GM18499 (cell line): ENCODE results near the gene TENM3.

ENCODE experiments used
- ATAC-seq: cut with Tn5 transposase; IDR thresholded peaks from one replicate; pipeline ENCODE4 v1.9.1; 2021; ENCODE audit warnings: moderate number of reproducible peaks; ENCODE audit not compliant: insufficient read depth, unreplicated experiment

The TENM3 gene

DNA sequence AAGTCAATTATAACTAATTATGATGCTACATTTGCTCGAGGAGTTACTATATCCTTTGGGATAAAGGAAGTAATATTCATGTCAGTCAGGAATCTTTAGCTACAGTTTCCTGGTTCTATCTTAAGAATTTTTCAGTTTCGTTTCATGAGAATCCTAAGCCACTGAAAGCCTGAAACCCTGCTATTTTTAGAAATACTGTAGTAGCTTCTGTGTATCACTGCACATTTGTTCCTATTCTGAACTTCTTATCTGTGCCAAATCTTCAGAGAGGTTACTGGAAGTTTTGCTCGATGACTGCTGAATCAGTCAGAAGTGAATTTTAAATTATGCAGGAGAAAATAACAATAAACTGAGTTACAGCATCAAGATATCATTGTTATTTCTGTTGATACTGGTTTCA lies 249.2 kb downstream of the TENM3 start:
- no peak for ATAC-seq

DNA sequence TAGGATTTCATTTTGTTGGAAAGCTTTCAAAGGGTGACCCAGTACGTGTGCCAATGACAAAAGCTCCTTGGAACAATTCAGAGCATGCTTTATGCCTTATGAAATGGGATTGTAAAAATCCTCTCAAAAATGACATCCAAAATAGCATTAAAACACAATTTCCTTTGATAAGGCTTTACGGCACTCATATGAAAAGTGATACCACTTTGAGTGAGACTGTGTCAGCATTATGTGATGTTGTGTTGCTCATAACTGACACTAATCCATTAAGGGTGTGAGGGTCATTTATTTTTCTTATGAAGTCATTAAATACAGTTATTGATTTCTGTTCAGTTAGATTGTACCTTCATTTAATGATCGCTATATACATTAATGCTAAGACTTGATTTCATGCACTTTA lies 250.2 kb downstream of the TENM3 start:
- no peak for ATAC-seq

DNA sequence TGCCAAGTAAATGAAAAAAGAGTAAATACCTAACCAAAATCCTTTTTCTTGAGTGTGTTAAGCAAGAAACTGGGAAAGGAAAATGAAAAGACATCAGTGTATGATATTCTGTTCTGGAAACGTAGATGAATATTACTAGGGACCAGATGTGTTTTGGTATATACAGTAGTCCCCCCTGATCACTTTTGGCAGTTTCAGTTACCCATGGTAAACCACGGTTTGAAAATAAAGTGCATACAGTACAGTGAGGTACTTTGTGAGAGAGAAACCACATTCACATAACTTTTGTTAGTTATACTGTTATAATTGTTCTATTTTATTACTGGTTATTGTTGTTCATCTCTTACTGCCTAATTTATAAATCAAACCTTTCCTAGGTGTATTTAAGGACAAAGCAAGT lies 250.9 kb downstream of the TENM3 start:
- peak; percentile 47 for ATAC-seq

DNA sequence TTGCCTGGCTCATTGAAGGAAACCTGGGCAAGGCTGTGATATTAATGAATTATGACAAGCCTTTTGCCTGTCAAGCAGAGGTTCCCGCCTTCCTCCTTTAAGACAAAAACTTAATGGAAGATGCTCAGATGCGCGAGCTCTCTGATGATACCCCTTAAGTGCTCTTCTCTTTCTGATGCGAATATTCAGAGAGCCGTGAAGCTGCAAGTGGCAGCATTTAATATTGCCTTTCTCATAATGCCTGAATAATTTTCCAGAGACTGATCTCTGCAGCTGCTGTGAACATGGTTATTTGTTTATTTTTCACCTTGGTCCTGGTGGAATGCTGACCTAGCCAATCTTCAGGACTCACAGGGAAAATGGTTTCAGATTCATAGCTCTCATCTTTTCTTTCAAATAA lies 251.8 kb downstream of the TENM3 start:
- ATAC-seq: no peak

DNA sequence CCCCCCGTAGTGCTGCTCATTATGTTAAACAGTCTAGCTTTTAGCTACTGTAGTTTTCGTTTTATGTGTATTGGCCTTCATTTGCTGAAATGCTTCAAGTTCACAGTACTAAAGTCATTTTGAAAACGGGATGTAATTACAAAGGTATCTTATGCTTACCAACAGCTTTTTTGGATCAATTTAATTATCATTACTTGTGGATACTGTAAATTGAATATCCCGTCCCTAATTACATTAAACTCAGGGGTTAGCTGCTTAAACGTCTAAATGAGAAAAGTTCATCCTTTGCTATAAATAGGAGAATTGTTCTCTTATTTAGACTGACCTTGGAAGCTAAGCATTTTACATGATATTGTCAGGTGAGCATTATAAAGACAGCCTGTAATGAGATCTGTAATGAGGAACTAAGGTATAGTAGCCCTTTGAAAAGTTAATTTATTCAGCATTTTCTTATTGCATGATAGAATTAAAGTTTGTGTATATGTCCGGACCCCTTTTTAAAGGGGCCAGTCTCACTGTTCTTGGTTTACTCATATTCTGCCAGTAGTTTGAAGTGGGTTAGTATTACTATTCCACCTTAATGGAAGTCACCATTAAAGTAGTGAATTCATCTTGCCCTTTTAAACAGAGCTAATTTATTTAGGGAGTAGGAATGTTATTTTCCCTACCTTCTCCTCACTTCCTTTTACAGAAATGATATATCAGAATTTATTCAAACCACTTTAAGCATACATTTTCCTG lies 252.6 kb downstream of the TENM3 start:
- ATAC-seq: no peak

DNA sequence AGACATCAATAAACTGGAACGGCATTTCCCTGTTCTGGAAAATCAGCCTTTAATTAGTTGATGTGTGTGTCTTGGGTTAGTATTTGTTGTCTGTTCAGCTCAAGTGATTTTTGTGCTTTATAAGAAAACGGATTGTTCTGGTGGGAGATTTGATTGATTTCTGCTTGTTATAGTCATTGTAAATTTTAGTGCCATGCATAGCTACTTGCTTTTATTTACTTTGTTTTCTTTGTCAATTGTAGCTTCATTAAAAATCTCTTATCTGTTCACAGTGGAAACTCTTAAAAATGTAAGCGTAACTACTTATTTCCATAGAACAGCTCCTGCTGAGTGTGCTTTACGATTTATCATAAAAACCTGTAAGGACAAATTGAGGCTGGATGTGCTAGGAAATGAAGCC lies 253.2 kb downstream of the TENM3 start:
- no peak for ATAC-seq

DNA sequence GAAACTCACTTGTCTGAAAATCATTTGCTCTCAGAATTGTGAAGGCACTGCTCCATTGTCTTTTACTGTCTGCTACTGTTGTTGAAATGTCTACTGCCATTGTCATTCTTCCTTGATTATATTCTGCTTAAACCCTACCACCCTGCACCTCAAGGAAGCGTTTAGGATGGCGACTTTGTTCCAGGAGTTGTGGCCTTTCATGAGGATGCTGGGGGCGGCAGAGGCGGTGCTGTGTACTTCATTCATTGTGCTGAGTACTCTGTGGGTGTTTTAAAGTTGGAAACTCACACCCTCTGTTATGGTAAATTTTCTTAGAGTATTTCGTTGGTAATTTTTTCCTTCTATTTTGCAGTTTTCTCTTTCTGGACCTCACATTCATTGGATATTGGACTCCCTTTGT lies 258.9 kb downstream of the TENM3 start:
- ATAC-seq: no peak

DNA sequence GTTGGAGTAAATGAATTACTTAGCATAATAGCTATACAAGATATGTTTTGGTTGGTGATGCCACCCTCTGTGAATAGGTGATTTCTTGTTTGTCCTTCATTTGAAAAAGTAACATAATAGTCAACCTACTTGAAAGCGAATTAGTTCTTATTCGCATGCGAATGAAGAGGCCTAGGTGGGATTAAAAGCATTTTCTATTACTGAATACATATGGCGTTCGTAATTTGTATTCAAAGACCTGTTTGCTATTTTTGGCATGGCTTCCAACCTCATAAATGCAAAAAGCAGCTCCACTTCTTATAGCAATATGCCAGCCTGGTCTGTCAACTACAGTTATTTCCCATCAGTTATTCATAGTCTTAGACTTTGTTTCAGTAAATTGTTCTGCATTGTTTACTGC lies 261.3 kb downstream of the TENM3 start:
- no peak for ATAC-seq

DNA sequence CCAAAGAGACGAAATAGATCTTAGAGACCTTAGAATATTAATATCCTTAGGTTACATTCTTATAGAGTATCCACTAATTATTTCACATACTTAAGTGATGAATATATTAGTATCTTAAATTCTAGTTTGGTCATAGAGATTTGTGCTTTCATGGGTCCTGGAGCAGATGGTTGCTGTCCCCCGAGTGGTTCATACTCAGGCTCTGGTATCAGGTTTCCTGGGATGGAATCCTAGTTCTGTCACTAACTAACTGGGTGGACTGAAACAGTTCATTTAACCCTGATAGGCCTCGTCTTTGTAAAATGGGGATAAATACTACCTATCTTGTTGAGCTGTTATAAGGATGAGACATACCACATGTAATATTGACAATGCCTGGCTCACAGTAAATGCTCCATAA lies 264.6 kb downstream of the TENM3 start:
- no peak for ATAC-seq

DNA sequence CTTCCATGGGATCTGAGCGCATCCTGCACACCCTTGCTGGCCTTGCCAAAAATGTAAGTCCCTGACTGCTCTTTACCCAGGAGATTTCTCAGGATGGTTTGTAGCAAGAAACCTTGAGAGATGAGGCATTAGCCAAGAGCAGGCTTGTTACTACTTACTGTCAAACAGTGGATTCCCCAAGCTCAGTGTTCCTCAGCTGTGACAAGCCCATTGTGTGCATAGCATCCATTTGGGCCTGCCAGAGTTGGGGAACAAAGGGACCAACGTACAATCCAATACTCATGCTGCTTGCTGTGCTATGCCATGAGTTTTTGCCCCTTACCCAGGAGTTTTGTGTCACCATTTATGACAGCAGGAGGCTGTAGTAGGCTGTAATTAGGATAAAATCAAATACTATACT lies 267.6 kb downstream of the TENM3 start:
- ATAC-seq: no peak

DNA sequence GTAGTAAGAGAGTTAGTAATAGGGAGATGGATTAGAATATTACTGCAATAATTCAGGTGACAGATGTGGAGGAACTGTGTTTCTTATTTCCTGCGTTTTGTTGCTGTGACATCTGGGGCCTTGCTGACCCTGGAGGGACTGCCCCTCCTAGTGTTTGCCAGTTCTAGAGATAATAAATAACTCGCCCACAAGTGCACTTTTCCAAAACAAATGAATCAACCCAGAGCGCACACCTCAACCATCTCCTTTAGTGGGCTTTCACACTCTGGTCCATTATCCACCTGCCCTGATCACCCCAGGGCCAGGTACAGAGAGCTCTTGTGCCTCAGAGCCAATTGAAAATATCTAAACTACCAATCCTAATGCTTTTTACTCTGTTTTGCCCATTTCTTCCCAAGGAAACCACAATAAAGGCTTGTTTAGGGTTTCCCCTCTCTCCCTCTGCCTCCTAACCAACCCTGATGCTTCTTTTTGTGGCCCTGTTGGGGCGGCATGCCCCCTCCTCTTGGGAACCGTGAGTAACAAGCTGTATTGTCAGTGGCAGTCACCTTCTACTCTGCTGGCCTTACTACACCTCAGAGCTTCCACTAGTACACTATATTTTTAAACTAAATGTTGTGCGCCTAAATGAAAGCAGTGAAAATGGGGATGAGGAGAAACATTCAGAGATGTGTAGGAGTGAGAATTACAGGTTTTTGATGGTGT lies 270.5 kb downstream of the TENM3 start:
- peak; percentile 60 for ATAC-seq

DNA sequence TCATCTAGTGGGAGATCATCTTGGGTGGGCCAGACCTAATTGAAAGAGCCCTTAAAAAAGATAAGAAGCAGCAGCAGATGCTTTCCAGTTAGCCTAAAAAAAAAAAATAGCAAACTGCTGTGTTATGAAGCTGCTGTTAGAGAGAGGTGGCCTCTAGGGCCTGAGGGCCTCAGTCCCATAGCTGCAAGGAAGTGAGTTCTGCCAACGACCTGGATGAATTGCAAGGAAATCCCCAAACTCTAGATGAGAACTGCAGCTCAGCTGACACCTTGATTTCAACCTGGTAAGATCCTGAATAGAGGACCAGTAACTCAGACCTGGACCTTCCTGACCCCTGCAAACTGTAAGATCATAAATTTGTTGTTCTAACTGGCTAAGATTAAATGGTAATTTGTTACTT lies 275.2 kb downstream of the TENM3 start:
- no peak for ATAC-seq

DNA sequence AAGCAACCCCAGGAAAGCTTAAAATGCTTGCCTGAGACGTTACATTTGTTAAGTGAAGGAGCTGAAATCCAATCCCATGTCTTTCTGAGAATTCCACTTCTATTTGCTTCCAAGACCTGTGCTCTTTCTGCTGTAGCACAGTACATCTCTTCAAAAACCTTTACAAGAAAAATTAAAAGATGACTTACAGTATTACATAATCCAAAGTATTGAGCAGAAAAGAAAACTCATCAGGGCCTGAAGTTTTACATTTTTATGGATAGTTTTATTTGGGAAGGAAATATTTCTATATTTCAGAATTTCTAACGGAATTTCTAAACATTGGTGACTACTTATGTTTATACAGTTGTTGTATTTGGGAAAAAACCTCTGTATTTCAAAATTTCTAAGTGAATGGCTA lies 276.3 kb downstream of the TENM3 start:
- ATAC-seq: no peak

DNA sequence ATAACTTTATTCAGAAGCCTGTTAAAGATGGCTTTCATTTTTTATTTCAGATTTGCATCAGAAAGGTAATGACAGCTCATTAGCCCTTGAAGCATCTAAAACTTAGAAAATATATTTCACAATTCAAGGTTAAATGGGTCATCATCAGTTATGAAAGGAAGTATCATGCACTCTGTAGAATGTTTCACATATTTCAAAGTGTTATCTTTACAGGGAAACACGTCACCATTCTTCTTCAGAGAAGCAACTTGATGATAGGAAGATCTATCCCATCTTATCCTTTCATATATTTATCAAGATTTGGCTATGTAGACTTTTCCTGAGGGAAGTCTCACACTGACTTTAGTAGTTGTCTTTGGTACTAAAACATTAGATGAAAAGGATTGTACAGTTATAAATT lies 277.8 kb downstream of the TENM3 start:
- ATAC-seq: no peak

DNA sequence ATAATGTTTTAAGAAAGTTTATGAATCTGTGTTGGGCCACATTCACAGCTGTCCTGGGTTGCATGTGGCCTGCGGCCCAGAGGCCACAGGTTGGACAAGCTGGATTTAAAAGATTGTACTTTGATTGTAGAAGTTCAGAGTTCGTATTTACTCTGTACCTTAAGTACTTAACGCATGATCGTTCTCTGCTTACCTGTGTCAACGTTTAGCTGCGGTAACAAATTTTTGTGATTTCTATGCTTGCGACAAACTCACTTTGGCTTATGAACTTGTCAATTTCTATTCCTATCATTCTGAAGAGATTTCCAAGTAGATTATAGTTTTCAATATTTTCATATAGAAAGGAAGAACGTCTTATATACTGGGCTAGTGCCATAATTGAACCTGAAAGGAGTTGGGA lies 285.6 kb downstream of the TENM3 start:
- no peak for ATAC-seq

DNA sequence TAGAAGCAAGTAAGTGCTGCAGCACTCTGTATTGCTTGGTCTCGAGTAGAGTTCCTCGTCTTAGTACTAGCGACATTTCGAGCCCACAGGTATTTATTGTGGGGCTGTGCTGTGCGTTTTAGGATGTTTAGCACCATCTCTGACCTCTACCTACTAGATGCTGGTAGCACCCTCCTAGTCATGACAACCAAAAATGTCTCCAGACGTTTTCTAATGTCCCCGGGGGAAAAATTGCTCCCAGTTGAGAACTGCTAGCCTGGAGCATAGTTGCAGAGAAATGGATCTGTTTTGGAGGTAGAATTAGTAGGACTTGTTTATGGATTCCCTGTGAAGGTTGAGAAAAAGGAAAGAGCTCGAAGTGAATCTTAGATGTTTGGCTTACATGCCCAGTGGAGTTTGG lies 287.2 kb downstream of the TENM3 start:
- no peak for ATAC-seq

DNA sequence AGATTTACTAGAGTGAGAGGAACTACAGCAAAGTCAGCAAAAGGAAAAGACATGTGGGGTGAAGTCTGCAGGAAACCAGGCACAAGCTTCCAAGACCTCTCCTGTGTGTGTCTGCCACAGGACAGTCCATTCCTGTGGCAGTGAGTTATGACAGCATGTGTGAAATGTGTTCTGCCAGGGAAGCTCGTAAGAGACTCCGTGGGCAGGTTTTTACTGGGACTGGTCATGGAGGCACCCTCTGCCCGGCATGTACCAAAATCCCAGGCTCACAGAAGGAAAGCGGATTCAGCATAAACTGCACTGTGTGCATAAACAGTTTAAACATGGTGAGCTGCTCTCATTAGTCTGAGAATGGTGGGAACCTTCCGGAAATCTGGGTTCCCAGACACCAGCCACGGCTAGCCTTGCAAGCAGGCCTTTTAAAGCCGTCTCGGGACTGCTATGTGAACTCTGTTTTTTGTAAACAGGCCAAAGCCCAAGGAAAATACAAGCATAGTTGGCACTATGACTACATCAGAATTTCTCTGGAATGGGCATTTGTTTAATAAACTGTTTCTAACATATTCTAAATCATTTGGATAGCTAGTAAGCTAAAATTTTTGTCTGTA lies 288.5 kb downstream of the TENM3 start:
- no peak for ATAC-seq

DNA sequence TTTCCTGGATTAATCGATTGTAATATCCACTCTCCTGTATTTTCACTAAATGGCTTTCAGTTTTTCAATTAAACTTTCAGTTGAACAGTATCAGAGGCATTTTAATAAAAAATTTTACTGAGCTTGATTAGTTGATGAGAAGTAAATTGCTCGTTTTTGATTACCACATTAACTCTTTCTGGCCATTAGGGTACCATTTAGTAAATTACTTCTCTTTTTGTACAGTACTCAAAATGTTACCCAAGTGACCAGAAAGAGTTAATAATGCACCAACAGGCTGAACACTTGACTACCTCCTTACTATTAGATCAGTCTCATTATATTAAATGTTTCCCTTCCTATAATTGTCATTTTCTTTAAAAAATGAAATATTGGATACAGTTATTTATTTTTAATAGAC lies 289.2 kb downstream of the TENM3 start:
- no peak for ATAC-seq

DNA sequence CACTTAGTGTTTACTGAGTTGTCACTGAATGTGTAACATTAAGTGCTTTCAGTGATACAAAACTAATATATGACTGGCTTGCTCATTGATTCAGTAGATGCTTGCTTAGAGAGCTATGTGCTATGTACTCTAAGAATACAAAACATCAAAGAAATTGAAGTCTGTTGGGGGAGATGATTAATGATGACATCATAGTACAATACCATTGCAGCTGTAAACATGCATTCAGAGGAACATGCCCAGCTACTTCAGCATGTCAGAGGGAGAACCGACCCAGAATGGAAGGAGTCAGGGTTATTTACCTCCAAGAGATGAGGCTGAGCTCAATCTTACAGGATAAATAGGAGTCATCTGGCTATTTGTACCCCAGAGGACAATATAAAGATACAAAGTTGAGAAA lies 290.8 kb downstream of the TENM3 start:
- no peak for ATAC-seq

DNA sequence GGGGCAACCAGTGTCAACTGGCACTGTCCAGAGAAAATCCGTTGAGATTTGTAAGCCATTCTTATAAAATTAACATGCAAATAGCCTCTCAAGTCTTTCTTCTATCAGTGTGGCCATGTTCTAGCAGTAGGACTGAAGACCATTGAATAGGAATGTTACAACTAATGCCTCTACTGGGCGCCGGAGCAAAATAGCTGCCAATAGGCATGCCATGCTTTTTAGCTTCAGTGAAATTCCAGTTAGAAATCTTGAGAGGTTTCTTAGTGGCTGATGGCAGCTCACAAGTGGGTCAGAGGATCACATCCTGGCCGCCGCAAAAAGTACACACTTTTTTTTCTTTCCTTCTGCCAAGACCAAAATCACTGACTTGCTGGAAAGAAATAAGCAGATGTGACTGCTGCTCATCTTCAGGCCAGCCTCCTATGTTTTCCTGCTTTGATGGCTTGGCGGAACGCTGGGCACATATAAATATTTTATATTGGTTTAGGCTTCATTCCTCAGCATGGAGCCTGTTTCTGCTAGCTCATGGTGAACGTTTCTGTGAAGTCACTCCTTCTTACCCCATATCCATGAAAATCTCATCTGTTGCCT lies 293.1 kb downstream of the TENM3 start:
- ATAC-seq: no peak

DNA sequence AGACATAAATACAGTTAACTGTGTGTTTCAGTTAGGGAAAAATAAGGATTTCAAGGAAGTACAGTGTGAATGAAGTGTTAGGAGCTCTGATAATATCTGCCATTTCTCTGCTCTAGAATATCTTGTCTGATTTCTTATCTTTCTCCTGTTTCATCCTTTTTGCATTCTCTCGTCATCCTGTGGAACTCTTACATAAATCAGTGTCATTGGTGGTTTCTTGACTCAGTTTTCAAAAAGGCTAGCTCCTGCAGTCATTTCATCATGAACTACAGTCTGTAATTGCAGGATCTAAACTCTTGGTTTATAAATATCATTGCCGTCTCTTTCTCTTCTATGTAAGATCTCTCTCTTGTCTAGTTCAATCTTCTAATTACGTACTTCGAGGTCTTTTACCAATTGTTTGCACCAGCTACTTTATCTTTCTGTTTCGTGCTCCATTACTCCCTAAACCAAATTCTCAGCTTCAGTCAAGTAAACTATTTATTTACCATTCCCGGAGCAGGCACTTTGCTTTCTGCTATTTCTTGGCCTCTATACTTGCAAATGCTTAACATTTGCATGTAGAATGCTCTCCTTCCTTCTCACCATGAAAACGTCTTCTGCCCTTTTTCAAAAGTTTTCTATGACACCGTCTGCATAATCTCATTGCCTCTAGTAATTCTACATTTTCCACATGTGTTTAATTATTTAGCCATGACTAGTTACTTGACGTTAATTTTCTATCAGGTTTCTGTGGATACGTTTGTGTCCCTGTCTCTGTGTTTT lies 294.0 kb downstream of the TENM3 start:
- ATAC-seq: no peak
